Adrenal gland (tissue), 12 donors: ENCODE measurements around the gene SLC4A11. TPM values are rescaled to one million over a fixed set of nuclear protein-coding genes. Genes with fewer than 3 reads are reported as not detected.

Source experiments
- DNase-seq, 7 donors: peaks; one replicate each; pipeline ENCODE4 v3.0.0-alpha.2; 2019 to 2020
- H3K27ac ChIP-seq, 5 donors: fragments of 200-600 bp; sonication (generic) in 4 of 5; 1 replicate in 3 of 5; 2 replicates in 2 of 5; pipeline versions ENCODE4 v1.5.1 to v1.8.0; 2016 to 2020; ENCODE audit warnings: mild to moderate bottlenecking in 1 of 5
- H3K27me3 ChIP-seq: fragments of 200-600 bp; 2 replicates; pipeline ENCODE4 v1.8.0; 2021
- H3K36me3 ChIP-seq, 2 donors: fragments of 200-600 bp; replicated peaks in 1 of 2; 1 replicate in 1 of 2; 2 replicates in 1 of 2; pipeline versions ENCODE4 v1.5.1 to v1.8.0; 2018 to 2022
- H3K4me1 ChIP-seq, 2 donors: fragments of 200-600 bp; replicated peaks in 1 of 2; 1 replicate in 1 of 2; 2 replicates in 1 of 2; pipeline versions ENCODE4 v1.5.1 to v1.8.0; 2018 to 2021
- H3K4me3 ChIP-seq, 4 donors: fragments of 200-600 bp; sonication (generic) in 3 of 4; one replicate each; pipeline ENCODE4 v1.5.1; 2016 to 2018
- H3K9me3 ChIP-seq, 3 donors: fragments of 200-600 bp; sonication (generic) in 1 of 3; replicated peaks in 1 of 3; 1 replicate in 2 of 3; 2 replicates in 1 of 3; pipeline versions ENCODE4 v1.5.1 to v1.8.0; 2016 to 2021
- POLR2A ChIP-seq, 2 donors: fragments of 450-650 bp; IDR thresholded peaks; one replicate each; pipeline ENCODE4 v1.6.1; 2017; ENCODE audit warnings: antibody characterized with exemption in 2 of 2, mild to moderate bottlenecking in 2 of 2, moderate library complexity in 1 of 2
- WGBS, 4 donors: extraction: QIAGEN DNeasy Blood & Tissue Kit in 2 of 4; methylation state at CpG; one replicate each; pipeline versions ENCODE4 v1.1.5 to v1.1.7; 2013 to 2017; 5-methylcytosine and 5-hydroxymethylcytosine counted together
- intact Hi-C, 2 donors: fragments of 100-400 bp; cut with DNase I; formaldehyde crosslinking; loops; one replicate each; pipeline versions ENCODE4 v1.14.1 to v1.15.0; 2022 to 2023
- polyA plus RNA-seq, 3 donors: library from polyadenylated mRNA; stranded (reverse); fragments of 200-250 nt in 2 of 3; fragments of 350-450 nt in 1 of 3; fragmentation: Illumina TruSeq in 1 of 3; extraction: RNeasy Lipid Tissue Mini Kit (QIAGEN cat#74804) in 1 of 3; gene quantifications; one replicate each; pipeline ENCODE4 v1.2.3, GENCODE V29; 2013 to 2014
- total RNA-seq, 9 donors: library from RNA; depleted of rRNA in 4 of 9; stranded (reverse); fragments of >200 nt in 4 of 9; fragments of 120-200 nt in 1 of 9; fragmentation: NEBNext Ultra II Directional in 1 of 9; extraction: Animal tissue kit (Norgen Biotek cat#: 25700) in 1 of 9; gene quantifications; one replicate each; pipeline versions ENCODE4 v1.1.0 to v1.2.4, GENCODE V29; 2013 to 2023
- TF ChIP-seq, protein P1 (sequence below), 6 experiments: fragments of 450-650 bp in 4 of 6; fragments of 200-600 bp in 2 of 6; sonication (generic) in 1 of 6; IDR thresholded peaks; 1 replicate in 5 of 6; 2 replicates in 1 of 6; pipeline versions ENCODE4 v1.5.1 to v1.8.0; 2016 to 2021; ENCODE audit warnings: antibody characterized with exemption in 6 of 6, mild to moderate bottlenecking in 2 of 6, moderate library complexity in 1 of 6
- donor health status: healthy with polysubstance abuse.
- donor health status: Bipolar disorder and iron deficiency.
- donor health status: DM: yes; HTN: yes; CAD: no.
- donor health status: DM: no; HTN: no; CAD: no.
- donor health status: DM: no; HTN: no; CAD: no.
- donor health status: DM: yes; HTN: yes; CAD: no.

The SLC4A11 gene
- total and polyA plus RNA-seq, 12 donors, result 0.06 to 30.6 (median 9.7) TPM

- H3K4me1 ChIP-seq, result no peaks in the 10 kb centered on the region
- no peak for DNase-seq
- peaks cover 0 to 85% of the 10 kb centered on the region in 2 donors for H3K36me3 ChIP-seq
- H3K9me3 ChIP-seq, result no peaks in the 10 kb centered on the region
- intact Hi-C loops, result no loop called here
- no peak overlapping the region for H3K4me3 ChIP-seq
- no peak overlapping the region for H3K27ac ChIP-seq
- 91 to 95% (median 93%) methylated on average over 7 of the region's 7 CpGs for WGBS, 4 donors
- no peaks in the 10 kb centered on the region for H3K27me3 ChIP-seq
- TF ChIP-seq POLR2A (IDR thresholded peaks at IDR 0.05), result no peak
- TF ChIP-seq, protein P1, sequence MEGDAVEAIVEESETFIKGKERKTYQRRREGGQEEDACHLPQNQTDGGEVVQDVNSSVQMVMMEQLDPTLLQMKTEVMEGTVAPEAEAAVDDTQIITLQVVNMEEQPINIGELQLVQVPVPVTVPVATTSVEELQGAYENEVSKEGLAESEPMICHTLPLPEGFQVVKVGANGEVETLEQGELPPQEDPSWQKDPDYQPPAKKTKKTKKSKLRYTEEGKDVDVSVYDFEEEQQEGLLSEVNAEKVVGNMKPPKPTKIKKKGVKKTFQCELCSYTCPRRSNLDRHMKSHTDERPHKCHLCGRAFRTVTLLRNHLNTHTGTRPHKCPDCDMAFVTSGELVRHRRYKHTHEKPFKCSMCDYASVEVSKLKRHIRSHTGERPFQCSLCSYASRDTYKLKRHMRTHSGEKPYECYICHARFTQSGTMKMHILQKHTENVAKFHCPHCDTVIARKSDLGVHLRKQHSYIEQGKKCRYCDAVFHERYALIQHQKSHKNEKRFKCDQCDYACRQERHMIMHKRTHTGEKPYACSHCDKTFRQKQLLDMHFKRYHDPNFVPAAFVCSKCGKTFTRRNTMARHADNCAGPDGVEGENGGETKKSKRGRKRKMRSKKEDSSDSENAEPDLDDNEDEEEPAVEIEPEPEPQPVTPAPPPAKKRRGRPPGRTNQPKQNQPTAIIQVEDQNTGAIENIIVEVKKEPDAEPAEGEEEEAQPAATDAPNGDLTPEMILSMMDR (IDR thresholded peaks at IDR 0.05), result no peak
Observed at GRCh38 chr20:3195590-3196237, 43.3 kb downstream of the SLC4A11 start.

DNA sequence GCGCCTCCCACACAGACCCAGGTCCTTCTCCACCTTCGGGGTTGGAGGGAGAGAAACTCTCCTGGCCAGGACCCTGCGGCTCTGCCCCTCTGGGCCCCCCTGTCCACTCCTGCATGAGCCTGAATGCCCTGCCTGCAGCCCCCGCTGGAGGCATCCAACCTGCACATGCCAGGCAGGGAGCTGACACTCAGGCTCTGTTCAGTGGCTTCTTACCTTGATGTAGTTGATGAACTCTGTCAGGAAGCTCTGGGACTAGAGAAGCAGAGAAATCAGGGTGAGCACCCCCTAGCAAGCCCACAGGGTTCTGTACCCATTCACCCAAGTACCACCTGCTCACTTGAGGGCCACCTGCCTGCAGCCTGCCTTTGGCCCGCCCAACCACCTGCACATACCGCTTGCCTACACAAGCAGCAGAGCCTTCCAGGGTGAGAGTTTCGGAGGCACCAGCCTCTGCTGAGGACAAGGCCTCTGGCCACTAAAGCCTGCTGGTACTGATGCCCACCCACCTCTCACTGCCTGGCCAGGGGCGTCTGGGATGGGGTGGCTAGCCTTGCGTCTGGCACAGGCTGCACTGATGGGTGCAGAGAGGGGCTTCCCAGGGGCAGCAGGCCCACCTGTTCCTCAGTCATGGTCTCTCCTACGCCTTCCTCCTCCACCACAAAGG lies 44.2 kb downstream of the SLC4A11 start:
- Histone ChIP-seq H3K9me3 (no peaks in the 10 kb centered on the region), H3K4me1 (no peaks in the 10 kb centered on the region), H3K27ac (no peak overlapping the region), H3K27me3 (no peaks in the 10 kb centered on the region), H3K36me3 (peaks cover 0 to 85% of the 10 kb centered on the region in 2 donors), H3K4me3 (no peak overlapping the region)
- 92 to 100% (median 94%) methylated on average over 4 to 10 of the region's 10 CpGs for WGBS, 4 donors
- no peak for TF ChIP-seq POLR2A (IDR thresholded peaks at IDR 0.05)
- TF ChIP-seq, protein P1 (IDR thresholded peaks at IDR 0.05), result no peak
- intact Hi-C loops, result no loop called here
- DNase-seq, result no peak

GRCh38 chr20:3193806-3194616 lies 45.0 kb downstream of the SLC4A11 start:
- Histone ChIP-seq H3K36me3 (peaks cover 0 to 84% of the 10 kb centered on the region in 2 donors), H3K27ac (no peak overlapping the region), H3K4me3 (no peak overlapping the region), H3K27me3 (no peaks in the 10 kb centered on the region), H3K4me1 (no peaks in the 10 kb centered on the region), H3K9me3 (no peaks in the 10 kb centered on the region)
- no peak for DNase-seq
- TF ChIP-seq POLR2A (IDR thresholded peaks at IDR 0.05), result no peak
- TF ChIP-seq, protein P1 (IDR thresholded peaks at IDR 0.05), result no peak
- WGBS, 4 donors, result 93 to 97% (median 95%) methylated on average over 9 to 14 of the region's 14 CpGs
- intact Hi-C loops, result no loop called here
